Natural killer cell (primary cell): ENCODE measurements around the gene DEAF1. TPM values are rescaled to one million over a fixed set of nuclear protein-coding genes. Genes with fewer than 3 reads are reported as not detected.
A peak's percentile ranks its signal among the peaks of the same experiment; 100 is the strongest.

ENCODE experiments used
- ATAC-seq, 3 donors: fragments of 150-1000 bp in 2 of 3; fragments of 200-7000 bp in 1 of 3; cut with Tn5 transposase; 1 replicate in 1 of 3; 2 replicates in 2 of 3; pipeline ENCODE4 v1.10.0; 2021; ENCODE audit warnings: mild to moderate bottlenecking in 2 of 3, moderate library complexity in 2 of 3
- DNase-seq, 2 donors: peaks; one replicate each; pipeline versions ENCODE4 v3.0.0 to v3.0.0-alpha.2; 2013 to 2021; ENCODE audit warnings: mixed read lengths in 1 of 2
- H3K27ac ChIP-seq: one replicate; pipeline ENCODE4 v1.5.1; 2013; ENCODE audit warnings: mild to moderate bottlenecking, low read length
- H3K27me3 ChIP-seq: one replicate; pipeline ENCODE4 v1.6.1; 2013; ENCODE audit warnings: low read length; ENCODE audit not compliant: control insufficient read depth, insufficient read depth
- H3K36me3 ChIP-seq: one replicate; pipeline ENCODE4 v1.6.1; 2013; ENCODE audit warnings: low read length; ENCODE audit not compliant: control insufficient read depth, insufficient read depth
- H3K4me1 ChIP-seq: one replicate; pipeline ENCODE4 v1.6.1; 2013; ENCODE audit warnings: low read length; ENCODE audit not compliant: control insufficient read depth, insufficient read depth
- H3K4me3 ChIP-seq: one replicate; pipeline ENCODE4 v1.5.1; 2013; ENCODE audit warnings: low read length
- H3K9me3 ChIP-seq: one replicate; pipeline ENCODE4 v1.6.1; 2013; ENCODE audit warnings: low read length; ENCODE audit not compliant: control insufficient read depth, insufficient read depth
- H3K27ac Mint-ChIP-seq, 2 donors: one replicate each; pipeline ENCODE4 v1.8.0; 2022; ENCODE audit warnings: mild to moderate bottlenecking in 2 of 2, mixed read lengths in 2 of 2, moderate library complexity in 1 of 2
- H3K27me3 Mint-ChIP-seq, 2 donors: one replicate each; pipeline ENCODE4 v1.8.0; 2022; ENCODE audit warnings: low read depth in 2 of 2, mixed read lengths in 2 of 2
- H3K36me3 Mint-ChIP-seq: one replicate; pipeline ENCODE4 v1.8.0; 2022; ENCODE audit warnings: mixed read lengths
- H3K4me1 Mint-ChIP-seq, 2 donors: one replicate each; pipeline ENCODE4 v1.8.0; 2022; ENCODE audit warnings: mixed read lengths in 2 of 2
- H3K4me3 Mint-ChIP-seq: one replicate; pipeline ENCODE4 v1.8.0; 2022; ENCODE audit warnings: mild to moderate bottlenecking, moderate library complexity, mixed read lengths
- H3K9me3 Mint-ChIP-seq, 2 donors: one replicate each; pipeline ENCODE4 v1.8.0; 2022; ENCODE audit warnings: mixed read lengths in 2 of 2
- CTCF ChIP-seq: fragments of 200-600 bp; IDR thresholded peaks from one replicate; pipeline ENCODE4 v1.8.0; 2022; ENCODE audit warnings: antibody characterized with exemption
- WGBS: methylation state at CpG from one replicate; pipeline ENCODE4 v1.1.7; 2013; ENCODE audit warnings: missing lambda C conversion rate; ENCODE audit not compliant: insufficient coverage; 5-methylcytosine and 5-hydroxymethylcytosine counted together
- intact Hi-C: fragments of 100-400 bp; cut with micrococcal nuclease; formaldehyde crosslinking; loops from one replicate; pipeline ENCODE4 v1.14.2; 2022
- total RNA-seq, 4 donors: library from RNA; stranded (reverse); fragments of 120-200 nt in 1 of 4; gene quantifications; one replicate each; pipeline versions ENCODE4 v1.2.3 to v1.2.4, GENCODE V29; 2013 to 2022

The DEAF1 gene
- total RNA-seq, 3 donors from 2014 or later (not counting 1 experiment from before 2014, with no cell fraction given) = 25.9 to 26.9 (median 26.8) TPM

- no peak overlapping the region for H3K4me3 ChIP-seq
- DNase-seq (no peak), ATAC-seq (no peak)
- Mint-ChIP-seq H3K36me3 (no peaks in the 10 kb centered on the region), H3K27ac (no peak overlapping the region), H3K27me3 (peaks cover 0 to 9% of the 10 kb centered on the region in 2 donors), H3K4me1 (peaks cover 0 to 10% of the 10 kb centered on the region in 2 donors), H3K4me3 (no peak overlapping the region), H3K9me3 (no peaks in the 10 kb centered on the region)
- H3K27me3 ChIP-seq = peaks cover 14% of the 10 kb centered on the region
- H3K9me3 ChIP-seq = no peaks in the 10 kb centered on the region
- H3K36me3 ChIP-seq = peaks cover 5% of the 10 kb centered on the region
- peaks cover 34% of the 10 kb centered on the region for H3K4me1 ChIP-seq
- no peak overlapping the region for H3K27ac ChIP-seq
- no peak for TF ChIP-seq CTCF
- intact Hi-C loops = no loop called here
- WGBS = 77% methylated on average over 27 of the region's 27 CpGs
These were observed 10.0 kb upstream of the DEAF1 start for GRCh38 chr11:704781-705645.

DNA sequence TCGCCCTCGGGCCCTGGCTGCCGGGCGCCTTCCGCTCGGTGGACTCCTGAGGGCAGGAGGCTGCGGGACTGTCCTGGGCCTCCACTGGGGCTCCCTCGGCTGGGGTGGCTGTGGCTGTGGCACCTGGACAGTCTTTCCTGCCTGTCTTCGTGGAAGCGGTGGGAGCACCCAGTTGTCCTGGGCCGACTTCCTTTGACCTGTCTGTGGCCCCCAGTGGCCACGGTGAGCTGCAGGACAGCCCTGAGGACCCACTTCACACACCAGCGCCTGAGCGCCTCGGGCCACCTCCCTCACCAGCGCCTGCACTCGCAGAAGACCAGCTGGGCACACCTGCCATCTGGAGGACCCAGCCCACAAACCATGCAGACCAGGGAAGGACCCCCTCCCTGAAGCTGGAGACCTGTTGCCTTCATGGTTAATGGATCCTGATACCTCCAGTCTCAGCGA, 9.2 kb upstream of the DEAF1 start:
- H3K4me3 ChIP-seq = no peak overlapping the region
- H3K27ac ChIP-seq = no peak overlapping the region
- no peaks in the 10 kb centered on the region for H3K9me3 ChIP-seq
- Mint-ChIP-seq H3K4me1 (peaks cover 0 to 10% of the 10 kb centered on the region in 2 donors), H3K4me3 (no peak overlapping the region), H3K27ac (no peak overlapping the region), H3K9me3 (no peaks in the 10 kb centered on the region), H3K36me3 (no peaks in the 10 kb centered on the region), H3K27me3 (peaks cover 0 to 9% of the 10 kb centered on the region in 2 donors)
- peaks cover 6% of the 10 kb centered on the region for H3K36me3 ChIP-seq
- 93% methylated on average over 18 of the region's 18 CpGs for WGBS
- no peak for DNase-seq
- intact Hi-C loops = no loop called here
- H3K4me1 ChIP-seq = peaks cover 34% of the 10 kb centered on the region
- peaks cover 12% of the 10 kb centered on the region for H3K27me3 ChIP-seq
- no peak for TF ChIP-seq CTCF
- no peak for ATAC-seq

- Histone ChIP-seq H3K36me3 (peaks cover 9% of the 10 kb centered on the region), H3K9me3 (no peaks in the 10 kb centered on the region), H3K4me3 (no peak overlapping the region), H3K27ac (peak overlapping the region; percentile 31), H3K4me1 (peaks cover 41% of the 10 kb centered on the region), H3K27me3 (peaks cover 12% of the 10 kb centered on the region)
- intact Hi-C loops = no loop called here
- Mint-ChIP-seq H3K9me3 (no peaks in the 10 kb centered on the region), H3K4me1 (peaks cover 0 to 10% of the 10 kb centered on the region in 2 donors), H3K36me3 (no peaks in the 10 kb centered on the region), H3K4me3 (no peak overlapping the region), H3K27me3 (peaks cover 0 to 9% of the 10 kb centered on the region in 2 donors), H3K27ac (no peak overlapping the region)
- 96% methylated on average over 9 of the region's 9 CpGs for WGBS
- DNase-seq (no peak), ATAC-seq (no peak)
- TF ChIP-seq CTCF = no peak
These were observed 8.5 kb upstream of the DEAF1 start for GRCh38 chr11:703506-703905.
